ENCODE results near the gene MGA.

- TF ChIP-seq SNAI2 (CRISPR knock-in tag; IDR thresholded peaks at IDR 0.05) (no peak), CREB5 (CRISPR knock-in tag; IDR thresholded peaks at IDR 0.05; ENCODE audit: low read depth) (no peak), CSRNP3 (CRISPR knock-in tag; IDR thresholded peaks at IDR 0.05) (no peak), ZFP30 (CRISPR knock-in tag; IDR thresholded peaks at IDR 0.05) (no peak), TCF4 (CRISPR knock-in tag; IDR thresholded peaks at IDR 0.05; ENCODE audit: borderline replicate concordance) (no peak), ZFP3 (CRISPR knock-in tag; IDR thresholded peaks at IDR 0.05) (no peak), PATZ1 (CRISPR knock-in tag; IDR thresholded peaks at IDR 0.05; ENCODE audit: borderline replicate concordance) (no peak), BACH2 (CRISPR knock-in tag; IDR thresholded peaks at IDR 0.05; ENCODE audit: borderline replicate concordance) (no peak), ESRRG (CRISPR knock-in tag; IDR thresholded peaks at IDR 0.05) (no peak), ZNF70 (CRISPR knock-in tag; IDR thresholded peaks at IDR 0.05) (no peak), OSR1 (CRISPR knock-in tag; IDR thresholded peaks at IDR 0.05) (no peak), RARB (CRISPR knock-in tag; IDR thresholded peaks at IDR 0.05) (no peak)
Measured at GRCh38 chr15:41782371-41783282, 122.4 kb downstream of the MGA start.

Data from SK-N-SH treated with all-trans-retinoic acid at 6 μM for 48 hours (cell line).